Vagina (tissue), 2 donors: ENCODE data around the gene TFAP2C. TPM values are rescaled to one million over a fixed set of nuclear protein-coding genes. Genes with fewer than 3 reads are reported as not detected.

Experiments used
- DNase-seq, 2 donors: peaks; one replicate each; pipeline ENCODE4 v3.0.0-alpha.2; 2017; ENCODE audit errors: extremely low spot score in 2 of 2
- H3K27ac ChIP-seq: fragments of 200-600 bp; sonication (generic); one replicate; pipeline ENCODE4 v1.5.1; 2019
- H3K27me3 ChIP-seq: fragments of 200-600 bp; sonication (generic); one replicate; pipeline ENCODE4 v1.5.1; 2019
- H3K36me3 ChIP-seq, 2 donors: fragments of 200-600 bp; sonication (generic); one replicate each; pipeline ENCODE4 v1.5.1; 2017 to 2019
- H3K4me1 ChIP-seq: fragments of 200-600 bp; sonication (generic); one replicate; pipeline ENCODE4 v1.5.1; 2019
- H3K4me3 ChIP-seq, 2 donors: fragments of 200-600 bp; sonication (generic); 1 replicate in 1 of 2; 2 replicates in 1 of 2; pipeline ENCODE4 v1.5.1; 2016 to 2019
- H3K9me3 ChIP-seq: fragments of 200-600 bp; sonication (generic); one replicate; pipeline ENCODE4 v1.5.1; 2019
- POLR2A ChIP-seq, 2 donors: fragments of 450-650 bp; IDR thresholded peaks; one replicate each; pipeline ENCODE4 v1.6.1; 2017; ENCODE audit warnings: antibody characterized with exemption in 2 of 2, mild to moderate bottlenecking in 2 of 2, moderate library complexity in 2 of 2
- POLR2AphosphoS5 ChIP-seq, 2 donors: sonication (generic); formaldehyde crosslinking; IDR thresholded peaks; one replicate each; pipeline ENCODE4 v1.9.0; 2017; ENCODE audit warnings: antibody characterized with exemption in 2 of 2, mild to moderate bottlenecking in 2 of 2, low read depth in 1 of 2; ENCODE audit not compliant: insufficient read depth in 1 of 2
- intact Hi-C: fragments of 100-400 bp; cut with DNase I; formaldehyde crosslinking; loops from one replicate; pipeline ENCODE4 v1.15.1; 2023
- total RNA-seq: library from RNA; depleted of rRNA; stranded (reverse); fragments of >200 nt; gene quantifications from one replicate; pipeline ENCODE4 v1.2.3, GENCODE V29; 2016
- TF ChIP-seq, protein P1 (sequence below), 3 experiments: fragments of 450-650 bp in 2 of 3; fragments of 200-600 bp in 1 of 3; sonication (generic) in 1 of 3; IDR thresholded peaks; one replicate each; pipeline ENCODE4 v1.5.1; 2017 to 2019; ENCODE audit warnings: antibody characterized with exemption in 3 of 3, mild to moderate bottlenecking in 2 of 3, moderate library complexity in 2 of 3

The TFAP2C gene
- total RNA-seq, 1 donor from 2014 or later = 20.6 TPM

DNA sequence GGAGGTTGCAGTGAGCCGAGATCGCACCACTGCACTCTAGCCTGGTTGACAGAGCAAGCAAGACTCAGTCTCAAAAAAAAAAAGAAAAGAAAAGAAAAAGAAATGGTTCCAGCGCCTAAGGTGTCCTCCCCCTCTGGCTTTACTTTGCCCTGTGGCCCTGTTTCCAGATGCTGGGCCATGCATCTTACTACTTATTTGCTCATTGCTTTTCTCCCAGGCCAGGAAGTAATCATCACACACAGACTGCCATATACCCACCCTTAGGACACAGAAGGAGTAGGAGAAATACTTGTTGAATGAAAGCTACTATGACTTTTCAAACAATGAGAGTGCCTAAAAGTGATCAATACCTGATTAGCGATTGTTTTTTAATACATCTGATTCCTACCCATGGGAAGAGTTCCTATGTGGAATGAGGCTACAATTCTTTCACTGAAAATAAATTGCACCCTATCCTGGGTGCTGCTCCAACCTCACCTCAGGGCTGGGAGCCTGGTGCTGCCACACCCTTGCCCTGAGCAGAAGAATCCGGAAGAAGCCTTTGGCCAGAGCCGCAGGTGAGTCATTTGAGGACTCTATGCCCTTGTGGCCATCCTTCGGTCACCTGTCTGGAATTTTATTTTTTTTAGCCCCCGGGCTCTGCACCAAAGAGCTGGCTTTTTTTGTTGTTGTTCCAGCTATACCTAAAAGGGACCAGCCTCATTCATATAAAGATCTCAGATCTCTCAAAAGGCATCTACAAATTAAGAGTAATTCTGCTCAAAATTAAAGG is 22.7 kb upstream of the TFAP2C start:
- Histone ChIP-seq H3K36me3 (no peaks in the 10 kb centered on the region), H3K27ac (no peak overlapping the region), H3K9me3 (no peaks in the 10 kb centered on the region), H3K27me3 (no peaks in the 10 kb centered on the region), H3K4me1 (no peaks in the 10 kb centered on the region), H3K4me3 (no peak overlapping the region)
- TF ChIP-seq POLR2A (IDR thresholded peaks at IDR 0.05) (no peak), POLR2AphosphoS5 (IDR thresholded peaks at IDR 0.05; ENCODE audit: insufficient read depth in 1 of 2, low read depth in 1 of 2) (no peak)
- no peak for DNase-seq
- intact Hi-C loops = no loop called here

DNA sequence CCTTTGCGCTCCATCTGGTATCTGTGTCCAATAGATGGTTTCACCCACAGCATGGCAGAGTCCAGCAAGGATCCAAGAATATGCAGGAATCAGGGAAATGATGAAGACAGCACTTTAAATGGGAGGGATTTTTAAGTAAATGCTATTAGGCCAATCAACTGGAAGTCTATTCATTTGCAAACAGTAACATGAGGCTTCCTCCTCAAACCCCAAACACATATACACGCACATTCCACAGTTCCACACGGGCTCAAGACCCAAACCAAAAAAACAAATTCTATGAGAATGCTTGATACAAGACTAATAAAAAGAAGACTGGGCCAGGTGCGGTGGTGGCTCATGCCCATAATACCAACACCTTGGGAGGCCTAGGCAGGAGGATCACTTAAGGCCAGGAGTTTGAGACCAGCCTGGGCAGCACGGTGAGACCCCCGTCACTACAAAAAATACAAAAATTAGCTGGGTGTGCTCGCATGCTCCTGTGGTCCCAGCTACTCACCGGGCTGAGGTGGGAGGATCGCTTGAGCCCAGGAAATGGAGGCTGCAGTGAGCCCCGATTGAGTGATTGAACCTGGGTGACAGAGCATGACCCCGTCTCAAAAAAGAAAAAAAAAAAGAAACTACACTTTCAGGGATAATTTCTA is 21.9 kb upstream of the TFAP2C start:
- Histone ChIP-seq H3K4me3 (no peak overlapping the region), H3K4me1 (no peaks in the 10 kb centered on the region), H3K9me3 (no peaks in the 10 kb centered on the region), H3K27ac (no peak overlapping the region), H3K27me3 (no peaks in the 10 kb centered on the region), H3K36me3 (no peaks in the 10 kb centered on the region)
- DNase-seq = no peak
- intact Hi-C loops = no loop called here
- TF ChIP-seq, protein P1, sequence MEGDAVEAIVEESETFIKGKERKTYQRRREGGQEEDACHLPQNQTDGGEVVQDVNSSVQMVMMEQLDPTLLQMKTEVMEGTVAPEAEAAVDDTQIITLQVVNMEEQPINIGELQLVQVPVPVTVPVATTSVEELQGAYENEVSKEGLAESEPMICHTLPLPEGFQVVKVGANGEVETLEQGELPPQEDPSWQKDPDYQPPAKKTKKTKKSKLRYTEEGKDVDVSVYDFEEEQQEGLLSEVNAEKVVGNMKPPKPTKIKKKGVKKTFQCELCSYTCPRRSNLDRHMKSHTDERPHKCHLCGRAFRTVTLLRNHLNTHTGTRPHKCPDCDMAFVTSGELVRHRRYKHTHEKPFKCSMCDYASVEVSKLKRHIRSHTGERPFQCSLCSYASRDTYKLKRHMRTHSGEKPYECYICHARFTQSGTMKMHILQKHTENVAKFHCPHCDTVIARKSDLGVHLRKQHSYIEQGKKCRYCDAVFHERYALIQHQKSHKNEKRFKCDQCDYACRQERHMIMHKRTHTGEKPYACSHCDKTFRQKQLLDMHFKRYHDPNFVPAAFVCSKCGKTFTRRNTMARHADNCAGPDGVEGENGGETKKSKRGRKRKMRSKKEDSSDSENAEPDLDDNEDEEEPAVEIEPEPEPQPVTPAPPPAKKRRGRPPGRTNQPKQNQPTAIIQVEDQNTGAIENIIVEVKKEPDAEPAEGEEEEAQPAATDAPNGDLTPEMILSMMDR (IDR thresholded peaks at IDR 0.05) = no peak
- TF ChIP-seq POLR2A (IDR thresholded peaks at IDR 0.05) (no peak), POLR2AphosphoS5 (IDR thresholded peaks at IDR 0.05; ENCODE audit: insufficient read depth in 1 of 2, low read depth in 1 of 2) (no peak)

DNA sequence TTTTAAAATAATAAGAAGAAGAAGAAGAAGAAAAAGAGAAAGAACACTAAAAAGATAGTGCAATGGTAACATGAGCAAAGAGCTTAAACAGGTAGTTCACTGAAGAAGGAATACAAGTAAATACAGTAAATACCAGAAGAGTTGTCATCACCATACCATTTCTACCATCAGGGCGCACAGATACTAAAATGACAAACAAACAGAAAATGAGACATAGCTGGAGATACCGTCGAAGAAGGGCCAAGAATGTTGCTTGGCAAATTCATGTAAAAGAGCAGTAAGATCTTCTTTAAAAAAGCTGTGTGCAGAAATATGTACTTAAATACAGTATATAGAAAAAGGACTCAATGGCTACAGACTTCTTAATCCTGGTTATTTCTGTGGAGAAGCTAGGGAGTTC is 20.7 kb upstream of the TFAP2C start:
- H3K27me3 ChIP-seq = no peaks in the 10 kb centered on the region
- intact Hi-C loops = no loop called here
- TF ChIP-seq POLR2AphosphoS5 (IDR thresholded peaks at IDR 0.05; ENCODE audit: insufficient read depth in 1 of 2, low read depth in 1 of 2) (no peak), POLR2A (IDR thresholded peaks at IDR 0.05) (no peak)
- TF ChIP-seq, protein P1 (IDR thresholded peaks at IDR 0.05) = no peak
- no peak overlapping the region for H3K27ac ChIP-seq
- H3K9me3 ChIP-seq = no peaks in the 10 kb centered on the region
- no peak for DNase-seq
- no peaks in the 10 kb centered on the region for H3K4me1 ChIP-seq
- H3K36me3 ChIP-seq = no peaks in the 10 kb centered on the region
- H3K4me3 ChIP-seq = no peak overlapping the region

DNA sequence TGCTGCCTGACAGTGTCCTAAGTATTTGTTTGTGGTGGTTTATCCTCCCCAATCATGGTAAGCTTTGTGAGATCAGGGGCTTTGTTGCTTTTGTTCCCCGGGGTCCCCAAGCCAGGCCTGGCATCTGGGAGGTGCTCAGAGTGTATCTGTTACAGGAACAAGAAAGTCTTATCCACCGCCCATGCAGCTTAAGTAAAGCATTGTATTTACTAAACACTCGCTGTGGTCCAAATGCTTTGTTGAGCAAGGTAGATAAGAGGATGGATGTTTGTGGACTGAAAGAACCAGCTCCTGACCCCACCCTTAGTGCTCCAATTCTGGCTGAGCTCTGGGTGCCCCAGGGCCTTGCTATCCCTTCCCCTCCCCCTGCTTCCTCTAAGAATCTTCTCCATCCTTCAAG is 19.8 kb upstream of the TFAP2C start:
- Histone ChIP-seq H3K27ac (no peak overlapping the region), H3K4me3 (no peak overlapping the region), H3K27me3 (no peaks in the 10 kb centered on the region), H3K9me3 (no peaks in the 10 kb centered on the region), H3K36me3 (no peaks in the 10 kb centered on the region), H3K4me1 (no peaks in the 10 kb centered on the region)
- no peak for DNase-seq
- TF ChIP-seq POLR2AphosphoS5 (IDR thresholded peaks at IDR 0.05; ENCODE audit: insufficient read depth in 1 of 2, low read depth in 1 of 2) (no peak), POLR2A (IDR thresholded peaks at IDR 0.05) (no peak)
- TF ChIP-seq, protein P1 (IDR thresholded peaks at IDR 0.05) = no peak
- intact Hi-C loops = no loop called here

DNA sequence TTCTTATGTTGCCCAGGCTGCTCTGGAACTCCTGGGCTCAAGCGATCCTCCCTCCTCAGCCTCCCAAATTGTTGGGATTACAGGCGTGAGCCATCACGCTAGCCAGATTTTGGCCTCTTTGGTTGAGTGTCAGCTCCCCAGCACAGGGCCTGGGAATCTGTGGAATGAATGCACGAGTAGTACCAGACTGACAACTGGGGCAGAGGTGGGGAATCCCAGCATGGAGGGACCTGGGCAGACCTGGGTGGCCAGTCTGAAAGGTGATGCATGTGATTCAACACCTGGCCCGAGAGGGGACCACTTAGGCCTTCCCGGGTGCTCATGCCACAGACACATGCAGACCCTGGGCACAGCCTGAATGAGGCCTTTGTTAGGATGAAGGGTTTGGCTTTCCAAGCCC is 19.0 kb upstream of the TFAP2C start:
- no peak for DNase-seq
- Histone ChIP-seq H3K4me1 (no peaks in the 10 kb centered on the region), H3K36me3 (no peaks in the 10 kb centered on the region), H3K27me3 (no peaks in the 10 kb centered on the region), H3K9me3 (no peaks in the 10 kb centered on the region), H3K4me3 (no peak overlapping the region), H3K27ac (no peak overlapping the region)
- intact Hi-C loops = no loop called here
- TF ChIP-seq, protein P1 (IDR thresholded peaks at IDR 0.05) = no peak
- TF ChIP-seq POLR2A (IDR thresholded peaks at IDR 0.05) (no peak), POLR2AphosphoS5 (IDR thresholded peaks at IDR 0.05; ENCODE audit: insufficient read depth in 1 of 2, low read depth in 1 of 2) (no peak)
